B cell (primary cell): ENCODE data around the gene UPB1. TPM values are rescaled to one million over a fixed set of nuclear protein-coding genes. Genes with fewer than 3 reads are reported as not detected.

Experiments used
- ATAC-seq: fragments of 200-7000 bp; cut with Tn5 transposase; one replicate; pipeline ENCODE4 v1.10.0; 2021; ENCODE audit warnings: low read depth, mild to moderate bottlenecking, moderate number of reproducible peaks, moderate library complexity
- CTCF ChIA-PET: fragments of 350-600 bp; sonication (Branson Sonifier 250); formaldehyde crosslinking; loops from one replicate; lab custom pipeline; 2021; ENCODE audit warnings: antibody characterized with exemption, inconsistent platforms; lab: Charles Lee
- POLR2A ChIA-PET: fragments of 350-600 bp; sonication (Branson Sonifier 250); formaldehyde crosslinking; loops from one replicate; lab custom pipeline; 2021; ENCODE audit warnings: antibody characterized with exemption; lab: Charles Lee
- DNase-seq: peaks from one replicate; pipeline ENCODE4 v3.0.0; 2013
- H2AFZ ChIP-seq: 2 replicates; pipeline ENCODE4 v1.6.1; 2012; ENCODE audit warnings: mild to moderate bottlenecking, low read depth, low read length; ENCODE audit not compliant: insufficient read depth, poor library complexity, severe bottlenecking
- H3K27ac ChIP-seq, 2 donors: 1 replicate in 1 of 2; 2 replicates in 1 of 2; pipeline ENCODE4 v1.5.1; 2012 to 2013; ENCODE audit warnings: low read length in 2 of 2, mild to moderate bottlenecking in 2 of 2, moderate library complexity in 1 of 2
- H3K27me3 ChIP-seq, 4 experiments: fragments of 200-600 bp in 1 of 4; sonication (generic) in 1 of 4; replicated peaks in 1 of 4; 1 replicate in 2 of 4; 2 replicates in 2 of 4; pipeline versions ENCODE4 v1.6.1 to v1.7.0; 2013 to 2016; ENCODE audit warnings: low read length in 3 of 4, mild to moderate bottlenecking in 2 of 4, mixed read lengths in 1 of 4, moderate library complexity in 1 of 4; ENCODE audit not compliant: insufficient read depth in 4 of 4, control insufficient read depth in 3 of 4; ENCODE audit errors: control extremely low read depth in 1 of 4
- H3K36me3 ChIP-seq, 2 experiments: replicated peaks in 1 of 2; 1 replicate in 1 of 2; 2 replicates in 1 of 2; pipeline versions ENCODE4 v1.6.1 to v1.7.1; 2013; ENCODE audit warnings: low read length in 1 of 2; ENCODE audit not compliant: insufficient read depth in 2 of 2, control insufficient read depth in 1 of 2; ENCODE audit errors: control extremely low read depth in 1 of 2, extremely low read depth in 1 of 2
- H3K4me1 ChIP-seq, 2 donors: fragments of 200-600 bp in 1 of 2; sonication (generic) in 1 of 2; 1 replicate in 1 of 2; 2 replicates in 1 of 2; pipeline versions ENCODE4 v1.5.1 to v1.6.1; 2013 to 2017; ENCODE audit warnings: low read length in 2 of 2; ENCODE audit not compliant: control insufficient read depth in 2 of 2, insufficient read depth in 2 of 2
- H3K4me2 ChIP-seq: replicated peaks from 2 replicates; pipeline ENCODE3; 2012; ENCODE audit warnings: mild to moderate bottlenecking, low read depth, low read length; ENCODE audit not compliant: poor library complexity, severe bottlenecking
- H3K4me3 ChIP-seq, 5 experiments: fragments of 200-600 bp in 1 of 5; sonication (generic) in 1 of 5; 1 replicate in 3 of 5; 2 replicates in 2 of 5; pipeline versions ENCODE4 v1.5.1 to v1.7.0; 2011 to 2016; ENCODE audit warnings: low read length in 4 of 5, mild to moderate bottlenecking in 4 of 5, low read depth in 2 of 5, control low read depth in 1 of 5, moderate library complexity in 1 of 5; ENCODE audit not compliant: insufficient read depth in 1 of 5; ENCODE audit errors: control extremely low read depth in 1 of 5, extremely low read depth in 1 of 5
- H3K79me2 ChIP-seq: fragments of 200-600 bp; sonication (generic); one replicate; pipeline ENCODE4 v1.6.0; 2016; ENCODE audit warnings: low read length; ENCODE audit not compliant: control insufficient read depth, insufficient read depth
- H3K9ac ChIP-seq: fragments of 200-600 bp; sonication (generic); 2 replicates; pipeline ENCODE4 v1.6.1; 2017; ENCODE audit warnings: mild to moderate bottlenecking, low read length, moderate library complexity
- H3K9me3 ChIP-seq, 3 donors: one replicate each; pipeline versions ENCODE4 v1.6.1 to v1.7.1; 2013; ENCODE audit warnings: low read length in 2 of 3; ENCODE audit not compliant: control insufficient read depth in 2 of 3, insufficient read depth in 1 of 3; ENCODE audit errors: control extremely low read depth in 1 of 3
- H4K20me1 ChIP-seq: 2 replicates; pipeline ENCODE4 v1.6.0; 2012; ENCODE audit warnings: mild to moderate bottlenecking, low read length; ENCODE audit not compliant: insufficient read depth, control insufficient read depth, poor library complexity, severe bottlenecking
- H3K27ac Mint-ChIP-seq: one replicate; pipeline ENCODE4 v1.8.0; 2021; ENCODE audit warnings: mixed read lengths
- H3K27me3 Mint-ChIP-seq: one replicate; pipeline ENCODE4 v1.8.0; 2021; ENCODE audit warnings: mixed read lengths
- H3K4me1 Mint-ChIP-seq: one replicate; pipeline ENCODE4 v1.8.0; 2021; ENCODE audit warnings: mixed read lengths
- H3K4me3 Mint-ChIP-seq: one replicate; pipeline ENCODE4 v1.8.0; 2021; ENCODE audit warnings: mixed read lengths
- H3K9me3 Mint-ChIP-seq: one replicate; pipeline ENCODE4 v1.8.0; 2022; ENCODE audit warnings: mixed read lengths; ENCODE audit not compliant: insufficient read depth
- CTCF ChIP-seq: fragments of 200-600 bp; IDR thresholded peaks from one replicate; pipeline ENCODE4 v1.8.0; 2022; ENCODE audit warnings: antibody characterized with exemption, mild to moderate bottlenecking
- EZH2 ChIP-seq: IDR thresholded peaks from 2 replicates; pipeline ENCODE4 v1.6.1; 2012; ENCODE audit warnings: borderline replicate concordance, low read depth, mild to moderate bottlenecking, moderate library complexity, low read length; ENCODE audit not compliant: insufficient read depth, poor library complexity, severe bottlenecking
- WGBS: methylation state at CpG from one replicate; pipeline ENCODE4 v1.1.5; 2013; ENCODE audit warnings: missing lambda C conversion rate; ENCODE audit not compliant: insufficient coverage; 5-methylcytosine and 5-hydroxymethylcytosine counted together
- intact Hi-C: fragments of 100-400 bp; cut with micrococcal nuclease; formaldehyde crosslinking; loops from one replicate; pipeline ENCODE4 v1.10.0; 2022
- polyA plus RNA-seq: library from polyadenylated mRNA; depleted of rRNA; stranded (reverse); fragments of >200 nt; gene quantifications from 2 replicates; pipeline ENCODE4 v1.2.3, GENCODE V29; 2012
- total RNA-seq, 2 donors: library from RNA; stranded (reverse); fragments of 120-200 nt in 1 of 2; gene quantifications; 1 replicate in 1 of 2; 2 replicates in 1 of 2; pipeline versions ENCODE4 v1.2.3 to v1.2.4, GENCODE V29; 2013 to 2022

UPB1 gene
- total and polyA plus RNA-seq, 2 donors (not counting 1 experiment from before 2014, with no cell fraction given), result 1.2 to 4.0 TPM

GRCh38 chr22:24453853-24454252, 41.3 kb upstream of the UPB1 start:
- no peak overlapping the region for H3K4me2 ChIP-seq
- no peak overlapping the region for H3K27ac ChIP-seq
- intact Hi-C loops, result no loop called here
- no peaks in the 10 kb centered on the region for H3K27me3 ChIP-seq
- no peak for ATAC-seq
- Mint-ChIP-seq H3K9me3 (no peaks in the 10 kb centered on the region), H3K27me3 (no peaks in the 10 kb centered on the region), H3K27ac (no peak overlapping the region), H3K4me1 (peaks cover 23% of the 10 kb centered on the region), H3K4me3 (no peak overlapping the region)
- CTCF ChIA-PET, result no interaction called here
- POLR2A ChIA-PET, result no interaction called here
- no peak overlapping the region for H3K9ac ChIP-seq
- H3K9me3 ChIP-seq, result peaks cover 0 to 7% (median 1%) of the 10 kb centered on the region in 3 donors
- no peaks in the 10 kb centered on the region for H3K36me3 ChIP-seq
- H2AFZ ChIP-seq, result no peak overlapping the region
- H3K4me1 ChIP-seq, result peaks cover 8 to 16% of the 10 kb centered on the region in 2 donors
- 100% methylated on average over 1 of the region's 1 CpG for WGBS
- DNase-seq, result no peak
- no peaks in the 10 kb centered on the region for H4K20me1 ChIP-seq
- no peaks in the 10 kb centered on the region for H3K79me2 ChIP-seq
- no peak overlapping the region for H3K4me3 ChIP-seq
- no peak for TF ChIP-seq CTCF

GRCh38 chr22:24455039-24455438, 40.1 kb upstream of the UPB1 start:
- Mint-ChIP-seq H3K27ac (no peak overlapping the region), H3K4me1 (peaks cover 13% of the 10 kb centered on the region), H3K9me3 (no peaks in the 10 kb centered on the region), H3K27me3 (no peaks in the 10 kb centered on the region), H3K4me3 (no peak overlapping the region)
- Histone ChIP-seq H3K9me3 (peaks cover 0 to 7% (median 1%) of the 10 kb centered on the region in 3 donors), H3K9ac (no peak overlapping the region), H2AFZ (no peak overlapping the region), H3K4me1 (peaks cover 8 to 10% of the 10 kb centered on the region in 2 donors), H3K79me2 (no peaks in the 10 kb centered on the region), H3K27me3 (no peaks in the 10 kb centered on the region), H4K20me1 (no peaks in the 10 kb centered on the region), H3K4me3 (no peak overlapping the region), H3K36me3 (no peaks in the 10 kb centered on the region), H3K27ac (no peak overlapping the region), H3K4me2 (no peak overlapping the region)
- ChIA-PET POLR2A (no interaction called here), CTCF (interaction anchor here (1.2 to 1.7 kb wide), 2 partner anchors 26 to 29 kb away, joined by 3 to 5 read pairs; no protein-coding TSS in a partner anchor)
- TF ChIP-seq CTCF (no peak), EZH2 (no peak)
- ATAC-seq, result no peak
- no peak for DNase-seq
- intact Hi-C loops, result no loop called here
- WGBS, result 89% methylated on average over 4 of the region's 4 CpGs
